SK-N-SH treated with all-trans-retinoic acid at 6 μM for 48 hours (cell line): Measurements from ENCODE around the gene DROSHA.

Experiments used
- ATAC-seq: fragments of 200-7000 bp; cut with Tn5 transposase; 3 replicates; pipeline ENCODE4 v1.9.1; 2020; ENCODE audit warnings: mild to moderate bottlenecking, moderate library complexity
- ARNTL ChIP-seq: fragments of 450-650 bp; formaldehyde crosslinking; IDR thresholded peaks from 2 replicates; pipeline ENCODE4 v1.5.0; 2020; ENCODE audit warnings: low read depth, mild to moderate bottlenecking, moderate library complexity, borderline replicate concordance
- CREB5 ChIP-seq: fragments of 250-450 bp; sonication (Bioruptor Pico); IDR thresholded peaks from 2 replicates; pipeline ENCODE4 v1.5.1; 2020; ENCODE audit warnings: low read depth, mild to moderate bottlenecking, moderate library complexity
- CSDC2 ChIP-seq: fragments of 250-450 bp; sonication (Bioruptor Pico); IDR thresholded peaks from 2 replicates; pipeline ENCODE4 v1.5.0; 2020; ENCODE audit warnings: mild to moderate bottlenecking, moderate library complexity
- CSRNP3 ChIP-seq: fragments of 250-450 bp; sonication (Bioruptor Pico); IDR thresholded peaks from 2 replicates; pipeline ENCODE4 v1.5.1; 2021; ENCODE audit warnings: mild to moderate bottlenecking, moderate library complexity
- ESRRG ChIP-seq: fragments of 250-450 bp; sonication (Bioruptor Pico); IDR thresholded peaks from 2 replicates; pipeline ENCODE4 v1.6.1; 2021; ENCODE audit warnings: mild to moderate bottlenecking
- GLIS3 ChIP-seq: fragments of 250-450 bp; sonication (Bioruptor Pico); IDR thresholded peaks from 2 replicates; pipeline ENCODE4 v1.5.0; 2020; ENCODE audit warnings: mild to moderate bottlenecking, moderate library complexity
- ISL1 ChIP-seq: fragments of 250-450 bp; sonication (Bioruptor Pico); IDR thresholded peaks from 2 replicates; pipeline ENCODE4 v2.1.2; 2022; ENCODE audit warnings: mild to moderate bottlenecking, moderate library complexity
- OSR1 ChIP-seq: fragments of 250-450 bp; sonication (Bioruptor Pico); IDR thresholded peaks from 2 replicates; pipeline ENCODE4 v1.8.0; 2022; ENCODE audit warnings: moderate library complexity, mild to moderate bottlenecking, inconsistent platforms
- POU6F1 ChIP-seq: fragments of 250-450 bp; sonication (Bioruptor Pico); IDR thresholded peaks from 2 replicates; pipeline ENCODE4 v1.8.0; 2021; ENCODE audit warnings: low read depth, mild to moderate bottlenecking, moderate library complexity, borderline replicate concordance
- PPARA ChIP-seq: fragments of 250-450 bp; sonication (Bioruptor Pico); IDR thresholded peaks from 2 replicates; pipeline ENCODE4 v1.5.0; 2020; ENCODE audit warnings: mild to moderate bottlenecking, borderline replicate concordance
- SNAI2 ChIP-seq: fragments of 250-450 bp; sonication (Bioruptor Pico); IDR thresholded peaks from 2 replicates; pipeline ENCODE4 v1.5.0; 2020; ENCODE audit warnings: mild to moderate bottlenecking, moderate library complexity
- TCF4 ChIP-seq: fragments of 250-450 bp; sonication (Bioruptor Pico); IDR thresholded peaks from 2 replicates; pipeline ENCODE4 v1.8.0; 2021; ENCODE audit warnings: mild to moderate bottlenecking, moderate library complexity, borderline replicate concordance
- TSHZ2 ChIP-seq: fragments of 250-450 bp; sonication (Bioruptor Pico); IDR thresholded peaks from 2 replicates; pipeline ENCODE4 v1.5.0; 2020; ENCODE audit warnings: mild to moderate bottlenecking, moderate library complexity
- ZC3H10 ChIP-seq: fragments of 250-450 bp; sonication (Bioruptor Pico); IDR thresholded peaks from 2 replicates; pipeline ENCODE4 v1.5.1; 2021; ENCODE audit warnings: mild to moderate bottlenecking, moderate library complexity
- ZFP3 ChIP-seq: fragments of 250-450 bp; sonication (Bioruptor Pico); IDR thresholded peaks from 2 replicates; pipeline ENCODE4 v1.5.0; 2020; ENCODE audit warnings: mild to moderate bottlenecking, moderate library complexity
- ZNF565 ChIP-seq: fragments of 450-650 bp; formaldehyde crosslinking; conservative IDR thresholded peaks from 2 replicates; pipeline ENCODE4 v1.5.0; 2020; ENCODE audit warnings: low read depth, mild to moderate bottlenecking, moderate library complexity
- ZNF70 ChIP-seq: fragments of 450-650 bp; formaldehyde crosslinking; IDR thresholded peaks from 2 replicates; pipeline ENCODE4 v1.5.0; 2020; ENCODE audit warnings: mild to moderate bottlenecking, moderate library complexity

Gene DROSHA

GRCh38 chr5:31385774-31386537 is 145.9 kb downstream of the DROSHA start:
- no peak for ATAC-seq
- TF ChIP-seq ZFP3 (CRISPR knock-in tag), result no peak

- TF ChIP-seq ISL1 (CRISPR knock-in tag), result peak; percentile 42; the same call in 1 of the 2 replicates
- no peak for TF ChIP-seq TCF4 (CRISPR knock-in tag)
- TF ChIP-seq, all 23 proteins: peak for 1
- ATAC-seq, result peak; percentile 81
Measured at GRCh38 chr5:31383734-31384133, 148.2 kb downstream of the DROSHA start.

GRCh38 chr5:31382051-31382878 is 149.6 kb downstream of the DROSHA start:
- peak; percentile 43; the same call in 1 of the 3 replicates for ATAC-seq
- TF ChIP-seq TSHZ2 (CRISPR knock-in tag), result no peak
- no peak for TF ChIP-seq ZNF70
- no peak for TF ChIP-seq ZC3H10 (CRISPR knock-in tag)
- TF ChIP-seq SNAI2, result no peak
- no peak for TF ChIP-seq POU6F1 (CRISPR knock-in tag)
- TF ChIP-seq CSDC2, result no peak
- no peak for TF ChIP-seq CSRNP3 (CRISPR knock-in tag)
- TF ChIP-seq GLIS3 (CRISPR knock-in tag), result no peak
- TF ChIP-seq OSR1 (CRISPR knock-in tag), result no peak
- TF ChIP-seq ISL1 (CRISPR knock-in tag), result no peak
- no peak for TF ChIP-seq PPARA (CRISPR knock-in tag)
- no peak for TF ChIP-seq ESRRG (CRISPR knock-in tag)
- TF ChIP-seq, all 23 proteins: peak for 0

GRCh38 chr5:31381299-31381698 is 150.6 kb downstream of the DROSHA start:
- ATAC-seq, result no peak
- no peak for TF ChIP-seq PPARA (CRISPR knock-in tag)

GRCh38 chr5:31380049-31380448 is 151.8 kb downstream of the DROSHA start:
- no peak for ATAC-seq
- TF ChIP-seq CSRNP3 (CRISPR knock-in tag) (no peak), TSHZ2 (CRISPR knock-in tag) (no peak), CREB5 (CRISPR knock-in tag) (no peak), ARNTL (no peak), ISL1 (CRISPR knock-in tag) (no peak), ZNF565 (CRISPR knock-in tag) (no peak)
